8988T (cell line): Measurements from ENCODE around the gene MCM3.
A peak's percentile ranks its signal among the peaks of the same experiment; 100 is the strongest.

Experiments used
- DNase-seq: peaks from one replicate; pipeline ENCODE4 v3.0.0; 2011

The MCM3 gene

GRCh38 chr6:52301326-52301725 is 16.8 kb upstream of the MCM3 start:
- DNase-seq, result no peak

DNA sequence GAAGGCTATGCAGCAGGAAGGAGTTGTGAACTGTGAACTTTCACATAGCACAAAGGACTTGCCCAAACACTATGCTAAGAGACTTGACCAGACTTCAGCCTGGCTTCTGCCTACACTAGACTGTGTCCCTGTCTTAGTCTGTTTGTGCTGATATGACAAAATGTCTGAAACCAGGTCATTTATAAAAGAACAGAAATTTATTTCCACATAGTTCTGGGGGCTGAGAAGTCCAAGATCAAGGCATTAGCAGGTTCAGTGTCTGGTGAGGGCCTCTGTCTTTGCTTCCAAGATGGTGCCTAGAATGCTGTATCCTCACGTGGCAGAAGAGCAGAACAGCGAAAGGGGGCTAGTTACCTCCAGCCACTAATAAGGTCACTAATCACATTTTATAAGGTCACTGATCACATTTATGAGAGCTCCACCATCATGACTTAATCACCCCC is 16.0 kb upstream of the MCM3 start:
- no peak for DNase-seq

- DNase-seq, result no peak
These were observed 15.1 kb upstream of the MCM3 start for GRCh38 chr6:52299653-52300052.

GRCh38 chr6:52297433-52297832 is 12.9 kb upstream of the MCM3 start:
- no peak for DNase-seq

GRCh38 chr6:52293067-52293466 is 8.5 kb upstream of the MCM3 start:
- no peak for DNase-seq

GRCh38 chr6:52288841-52289240 is 4.3 kb upstream of the MCM3 start:
- no peak for DNase-seq

DNA sequence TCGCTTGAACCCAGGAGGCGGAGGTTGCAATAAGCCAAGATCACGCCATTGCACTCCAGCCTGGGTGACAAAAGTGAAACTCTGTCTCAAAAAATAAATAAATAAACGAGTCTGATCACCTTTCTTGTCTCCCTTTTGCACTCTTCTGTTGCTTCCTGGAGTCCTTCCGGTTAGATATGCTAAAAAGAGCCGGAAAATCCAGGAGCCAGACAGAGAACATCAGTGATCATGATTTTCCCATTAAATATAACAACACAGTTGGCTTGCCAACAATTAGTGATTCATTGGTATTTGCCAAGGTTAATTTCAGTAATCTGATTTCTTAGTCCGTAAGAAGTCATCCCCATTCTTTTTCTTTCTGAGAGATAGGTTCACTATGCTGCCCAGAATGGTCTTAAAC is 3.7 kb upstream of the MCM3 start:
- DNase-seq, result no peak

- peak; percentile 31 for DNase-seq
These were observed 2.4 kb upstream of the MCM3 start for GRCh38 chr6:52286798-52287432.

GRCh38 chr6:52285177-52286068 is 881 bp upstream of the MCM3 start:
- DNase-seq, result no peak

DNA sequence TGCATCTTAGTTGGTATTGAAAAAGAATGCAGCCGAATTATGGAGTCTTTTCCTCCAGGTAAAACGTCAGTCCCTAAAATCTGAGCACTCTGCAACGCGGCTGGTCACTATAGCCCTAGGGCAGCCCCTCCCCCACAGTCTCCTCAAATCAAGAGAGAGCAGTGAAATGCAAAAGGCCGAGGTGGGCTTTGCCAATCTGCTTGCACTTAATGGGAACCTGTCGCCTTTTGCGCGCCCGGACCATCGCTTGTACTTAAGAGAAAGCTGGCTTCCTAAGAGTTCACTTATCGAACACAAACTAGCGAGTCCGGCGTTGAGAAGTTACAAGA is 447 bp downstream of the MCM3 start:
- no peak for DNase-seq

DNA sequence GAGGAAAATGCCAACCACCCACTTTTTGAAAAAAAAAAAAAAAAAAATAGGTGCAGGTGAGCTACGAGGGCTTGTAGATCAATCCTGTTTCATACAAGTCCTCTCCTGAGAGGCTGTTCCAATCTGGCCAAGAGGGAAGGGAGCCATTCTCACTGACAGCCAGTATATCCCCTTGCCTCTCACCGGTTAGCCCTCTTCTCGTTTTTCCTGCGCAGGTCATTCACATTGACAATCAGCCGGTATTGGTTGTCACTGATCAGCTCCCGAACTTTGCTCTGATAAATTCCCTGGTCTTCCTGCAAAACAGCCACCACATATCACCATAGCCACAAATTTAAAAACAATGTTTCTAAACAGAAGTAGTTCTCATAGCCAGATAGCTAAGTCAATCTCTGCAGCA is 1.4 kb downstream of the MCM3 start:
- DNase-seq, result no peak

DNA sequence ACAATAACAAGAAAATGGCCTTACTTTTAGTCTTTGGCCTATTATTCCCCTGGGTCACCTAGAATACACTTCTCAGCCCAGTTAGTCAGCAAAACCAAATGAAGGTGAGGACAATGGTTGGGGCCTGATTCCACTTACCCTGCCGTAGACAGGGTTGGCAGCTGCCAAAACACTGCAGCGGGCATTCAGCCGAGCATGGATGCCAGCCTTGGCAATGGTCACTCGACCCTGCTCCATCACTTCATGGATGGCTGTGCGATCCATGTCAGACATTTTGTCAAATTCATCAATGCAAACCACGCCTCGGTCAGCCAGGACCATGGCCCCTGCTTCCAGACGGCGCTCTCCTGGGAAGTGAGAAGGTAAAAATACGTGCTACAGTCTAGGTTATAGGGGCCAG is 8.4 kb downstream of the MCM3 start:
- no peak for DNase-seq

- DNase-seq, result no peak
These were observed 12.6 kb downstream of the MCM3 start for GRCh38 chr6:52271852-52272460.

GRCh38 chr6:52263709-52264540 is 20.6 kb downstream of the MCM3 start:
- DNase-seq, result no peak

- DNase-seq, result no peak
These were observed 21.8 kb downstream of the MCM3 start for GRCh38 chr6:52262620-52263344.

DNA sequence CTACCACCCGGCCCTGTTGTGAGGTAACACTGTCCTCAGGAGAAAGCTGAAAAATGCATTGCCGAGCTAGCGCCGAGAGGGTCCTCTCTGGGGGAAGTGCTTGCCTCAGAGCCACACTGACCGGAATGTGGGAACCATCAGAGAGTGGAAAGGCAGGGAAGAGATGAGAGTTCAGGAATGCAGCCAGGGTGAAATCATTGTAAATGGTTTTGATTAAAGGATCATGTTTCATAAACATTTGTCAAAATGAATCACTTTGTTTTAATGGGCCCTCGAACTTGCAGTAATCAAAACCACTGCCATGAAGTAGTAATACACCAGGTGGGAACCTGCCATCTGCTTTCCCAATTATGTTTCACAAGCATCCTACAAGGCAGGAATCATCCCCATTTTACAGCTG is 23.3 kb downstream of the MCM3 start:
- DNase-seq, result no peak

DNA sequence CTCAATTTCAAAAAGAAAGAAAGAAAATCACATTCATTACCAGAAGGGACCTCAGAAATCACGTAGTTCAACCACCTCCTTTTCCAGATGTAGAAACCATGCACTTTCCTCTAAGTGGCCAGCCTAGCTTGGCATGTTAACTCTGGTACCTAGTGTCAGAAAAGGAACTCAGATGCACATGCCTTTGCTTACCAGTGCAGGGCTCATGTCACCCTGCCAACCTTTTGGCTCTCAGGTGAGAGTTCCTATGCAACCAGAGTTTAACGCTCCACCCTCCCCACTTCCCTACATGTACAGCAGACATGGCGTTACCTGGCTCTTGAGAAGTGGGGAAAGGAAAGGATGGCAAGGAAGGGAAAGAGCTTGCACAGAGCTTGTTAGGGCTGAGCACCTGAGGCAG is 23.9 kb downstream of the MCM3 start:
- DNase-seq, result no peak

DNA sequence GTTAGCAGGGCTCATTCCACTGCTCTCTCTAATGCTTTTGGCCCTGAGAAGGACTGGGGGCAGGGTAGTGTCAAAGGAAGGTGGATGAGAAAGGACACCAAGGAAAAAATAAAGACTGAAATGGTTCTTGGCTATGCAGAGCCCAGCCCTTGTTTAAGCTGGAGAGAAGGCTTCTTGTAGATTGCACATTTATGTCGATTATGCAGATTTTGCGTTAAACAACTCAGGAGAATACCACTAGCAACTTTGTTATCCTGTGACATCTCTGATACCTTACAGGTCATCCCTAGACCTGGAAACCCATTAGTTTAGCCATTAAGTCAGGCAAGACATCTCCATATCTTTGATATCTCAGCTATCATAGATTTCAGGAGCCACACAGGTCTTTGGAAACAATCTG is 29.1 kb downstream of the MCM3 start:
- no peak for DNase-seq

GRCh38 chr6:52254731-52255378 is 29.7 kb downstream of the MCM3 start:
- DNase-seq, result no peak

DNA sequence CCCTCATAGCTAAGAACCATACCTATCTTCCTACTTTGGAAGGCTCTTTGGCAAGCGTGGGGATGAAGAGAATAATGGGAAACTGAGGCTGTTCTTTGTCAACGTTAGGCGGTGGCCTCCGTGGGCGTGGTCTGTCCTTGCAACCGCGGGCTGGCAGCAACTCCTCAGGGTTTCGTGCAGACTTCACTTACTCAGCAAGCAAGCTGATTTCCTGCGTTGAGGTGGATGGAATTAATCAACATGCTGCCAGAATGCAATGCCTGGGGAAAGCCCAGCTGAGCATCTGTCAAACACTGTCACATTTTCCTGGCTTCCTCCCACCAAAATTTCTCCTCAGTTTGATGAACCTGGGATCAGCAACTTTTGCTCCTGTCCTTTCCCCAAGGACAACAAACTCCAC is 31.0 kb downstream of the MCM3 start:
- DNase-seq, result no peak

- DNase-seq, result no peak
These were observed 33.4 kb downstream of the MCM3 start for GRCh38 chr6:52251113-52251512.

DNA sequence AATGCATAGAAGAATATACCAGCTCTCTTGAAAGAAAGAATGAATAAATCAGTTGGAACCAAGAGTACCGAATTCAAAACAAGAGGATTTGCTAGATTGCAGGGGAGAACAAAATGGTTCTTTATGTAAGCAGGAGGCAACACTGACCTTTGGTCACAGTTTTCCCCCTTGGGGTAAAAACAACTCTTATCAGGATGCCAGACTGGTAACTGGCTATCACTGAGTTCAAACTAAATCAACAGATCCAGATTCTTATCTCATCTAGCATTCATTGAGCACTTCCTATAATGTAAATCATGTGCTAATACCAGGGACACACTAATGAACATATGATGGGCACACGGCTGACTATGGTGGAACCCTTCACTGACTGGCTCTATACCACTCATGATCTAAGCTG is 35.5 kb downstream of the MCM3 start:
- no peak for DNase-seq
